ENCODE data around the gene AKR1C8. TPM values are rescaled to one million over a fixed set of nuclear protein-coding genes. Genes with fewer than 3 reads are reported as not detected.
"Not testable (repeated sequence)": the region's sequence is repeated elsewhere in the genome, so short reads cannot be mapped to it uniquely, and the experiment has no call there.

Gene AKR1C8
- total RNA-seq (2014; rRNA removed; shearing (Covaris generic)) (not detected in 2 replicates), polyA plus RNA-seq (2016; fragmentation: Nextera tagmentation; extraction: Ambion mirVana) (not detected in 2 replicates)

DNA sequence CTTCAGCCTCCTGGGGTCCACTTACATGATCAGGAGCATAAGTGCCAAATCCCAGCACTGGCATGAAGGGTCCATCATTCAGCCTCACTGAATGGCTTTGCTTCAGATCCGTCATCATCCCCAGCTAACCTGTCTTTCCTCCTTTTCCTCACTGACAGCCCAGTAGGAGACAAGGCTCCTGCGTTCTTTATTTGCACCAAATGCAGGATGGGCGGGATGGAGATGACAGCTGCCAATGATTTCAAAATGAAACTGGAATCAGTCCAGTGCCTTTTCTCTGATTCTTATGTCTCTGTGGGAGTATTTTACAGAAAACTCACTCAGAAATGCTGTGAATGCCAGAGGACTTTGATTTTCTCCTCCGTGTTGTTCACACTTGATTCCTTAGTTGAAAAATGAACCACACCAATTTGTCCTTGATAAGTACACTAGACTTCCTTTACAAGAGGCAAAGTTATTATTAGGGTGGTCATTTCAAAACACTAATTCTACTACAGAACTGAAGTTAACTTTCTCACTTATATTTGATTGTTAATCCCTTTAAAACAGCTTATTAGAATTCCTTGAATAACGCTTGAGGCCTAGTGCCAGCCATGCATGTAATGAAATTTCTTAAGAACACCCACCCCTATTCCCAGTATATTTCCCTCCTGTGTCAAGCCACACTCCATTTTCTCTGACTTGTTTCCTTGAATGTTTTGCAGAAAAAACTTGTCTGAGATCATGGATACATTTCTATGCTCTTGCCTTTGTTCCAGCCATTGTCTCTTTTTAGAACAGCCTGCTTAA lies at the start of gene AKR1C8:
Gene AKR1C8 (minus strand): TSS at position 164 of the 789 bp plus-strand sequence. CDS start 46 bp downstream, at position 118.
- in situ Hi-C loops (cut with MboI) = no loop called here
- no peaks in the 10 kb centered on the region for H3K4me1 ChIP-seq (ENCODE audit: insufficient read depth)
- H3K36me3 ChIP-seq (ENCODE audit: low read depth) = no peaks in the 10 kb centered on the region
- no peaks in the 10 kb centered on the region for H3K9me3 ChIP-seq (ENCODE audit: low read depth)
- H4K20me1 ChIP-seq (ENCODE audit: insufficient read depth) = no peaks in the 10 kb centered on the region
- no peaks in the 10 kb centered on the region for H3K79me2 ChIP-seq (ENCODE audit: insufficient read depth)
- H3K4me2 ChIP-seq (ENCODE audit: unreplicated experiment) = no peak within 1 kb of the TSS
- no peak within 1 kb of the TSS for H3K27ac ChIP-seq
- no peak within 1 kb of the TSS for H3K9ac ChIP-seq
- no peak within 1 kb of the TSS for H3K4me3 ChIP-seq
- TF ChIP-seq EZH2 (IDR thresholded peaks at IDR 0.05; ENCODE audit: insufficient read depth, poor library complexity, severe bottlenecking) (no peak), EZH2phosphoT487 (IDR thresholded peaks at IDR 0.05; ENCODE audit: insufficient read depth, low read depth) (no peak)
- DNase-seq = no peak
- H3K27me3 ChIP-seq (replicated peaks; ENCODE audit: insufficient read depth) = no peaks in the 10 kb centered on the region
- 24 to 28% methylated on average over 5 of the region's 5 CpGs for WGBS, 2 experiments (ENCODE audit: low coverage in 1 of 2, low lambda C conversion rate in 2 of 2, missing lambda C conversion rate in 2 of 2)
- no peak within 1 kb of the TSS for H2AFZ ChIP-seq
- no peaks in the 10 kb centered on the region for H3F3A ChIP-seq (ENCODE audit: insufficient read depth)
- no peaks in the 10 kb centered on the region for H3K9me2 ChIP-seq (ENCODE audit: insufficient read depth)

DNA sequence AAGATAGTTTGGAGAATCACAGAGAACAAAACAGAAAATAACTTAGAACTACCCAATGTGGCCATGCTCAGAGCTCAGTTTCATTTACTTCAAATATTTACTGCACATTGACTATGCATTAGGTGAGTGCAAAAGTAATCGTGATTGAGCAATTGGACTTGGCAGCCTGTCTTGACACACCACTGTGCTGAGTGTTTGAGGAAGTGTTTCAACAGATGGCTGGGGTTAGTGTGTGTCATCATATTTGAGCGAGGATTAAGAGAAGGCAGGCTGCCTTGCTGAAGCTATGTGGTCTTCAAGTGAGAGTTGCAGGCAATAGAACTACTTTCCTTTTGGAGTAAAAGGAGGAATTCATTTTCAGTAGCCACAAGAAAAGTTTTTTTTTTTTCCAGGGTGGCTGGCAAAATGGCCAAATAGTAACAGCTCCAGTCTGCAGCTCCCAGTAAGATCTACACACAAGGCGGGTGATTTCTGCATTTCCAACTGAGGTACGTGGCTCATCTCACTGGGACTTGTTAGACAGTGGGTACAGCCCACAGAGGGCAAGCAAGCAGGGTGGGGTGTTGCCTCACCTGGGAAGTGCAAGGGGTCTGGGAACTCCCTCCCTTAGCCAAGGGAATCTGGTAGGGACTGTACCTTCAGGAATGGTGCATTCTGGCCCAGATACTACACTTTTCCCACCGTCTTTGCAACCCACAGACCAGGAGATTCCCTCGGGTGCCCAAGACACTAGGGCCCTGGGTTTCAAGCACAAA lies 49.3 kb upstream of the AKR1C8 start:
- in situ Hi-C loops (cut with MboI) = no loop called here
- no peak for TF ChIP-seq EZH2 (IDR thresholded peaks at IDR 0.05; ENCODE audit: insufficient read depth, poor library complexity, severe bottlenecking)
- TF ChIP-seq EZH2phosphoT487 (IDR thresholded peaks at IDR 0.05; ENCODE audit: insufficient read depth, low read depth) = no peak
- no peaks in the 10 kb centered on the region for H3K79me2 ChIP-seq (ENCODE audit: insufficient read depth)
- 45 to 47% methylated on average over 6 of the region's 6 CpGs for WGBS, 2 experiments (ENCODE audit: low coverage in 1 of 2, low lambda C conversion rate in 2 of 2, missing lambda C conversion rate in 2 of 2)
- H3K9ac ChIP-seq = no peak overlapping the region
- no peak overlapping the region for H3K27ac ChIP-seq
- H3K4me2 ChIP-seq (ENCODE audit: unreplicated experiment) = no peak overlapping the region
- H3K4me1 ChIP-seq (ENCODE audit: insufficient read depth) = 0 out of 2 replicates have a peak, but pooled peaks cover 7% of the 10 kb centered on the region
- H3F3A ChIP-seq (ENCODE audit: insufficient read depth) = peaks cover 4% of the 10 kb centered on the region; the same call in 1 of the 2 replicates
- H3K9me2 ChIP-seq (ENCODE audit: insufficient read depth) = no peaks in the 10 kb centered on the region
- no peaks in the 10 kb centered on the region for H3K36me3 ChIP-seq (ENCODE audit: low read depth)
- no peaks in the 10 kb centered on the region for H3K9me3 ChIP-seq (ENCODE audit: low read depth)
- H4K20me1 ChIP-seq (ENCODE audit: insufficient read depth) = no peaks in the 10 kb centered on the region
- peak; percentile 70 for DNase-seq
- H3K27me3 ChIP-seq (replicated peaks; ENCODE audit: insufficient read depth) = 0 out of 2 replicates have a peak, but pooled peaks cover 5% of the 10 kb centered on the region
- no peak overlapping the region for H2AFZ ChIP-seq
- H3K4me3 ChIP-seq = no peak overlapping the region

DNA sequence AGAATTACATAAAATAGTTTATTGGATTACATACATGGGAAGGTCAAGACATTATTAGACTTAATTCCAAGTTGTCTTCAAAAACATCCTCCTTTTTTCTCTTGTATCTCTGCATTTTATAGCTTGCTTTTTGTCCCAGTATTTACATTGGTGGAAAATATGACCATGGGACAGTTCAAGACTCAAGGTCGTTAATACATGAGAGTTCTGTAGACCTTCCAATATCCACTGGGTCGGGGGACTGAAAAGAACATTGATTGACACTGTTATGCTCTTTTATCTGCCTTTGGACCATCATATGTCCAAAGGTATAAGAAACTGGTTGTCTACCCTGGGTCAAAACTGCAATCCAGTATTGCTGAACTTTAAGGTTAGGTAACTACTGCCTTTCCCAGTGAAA lies 48.4 kb upstream of the AKR1C8 start:
- TF ChIP-seq EZH2phosphoT487 (IDR thresholded peaks at IDR 0.05; ENCODE audit: insufficient read depth, low read depth) (no peak), EZH2 (IDR thresholded peaks at IDR 0.05; ENCODE audit: insufficient read depth, poor library complexity, severe bottlenecking) (no peak)
- H3K36me3 ChIP-seq (ENCODE audit: low read depth) = no peaks in the 10 kb centered on the region
- in situ Hi-C loops (cut with MboI) = no loop called here
- H3K4me2 ChIP-seq (ENCODE audit: unreplicated experiment) = no peak overlapping the region
- 57 to 70% methylated on average over 2 of the region's 2 CpGs for WGBS, 2 experiments (ENCODE audit: low coverage in 1 of 2, low lambda C conversion rate in 2 of 2, missing lambda C conversion rate in 2 of 2)
- 0 out of 2 replicates have a peak, but pooled peaks cover 5% of the 10 kb centered on the region for H3K27me3 ChIP-seq (replicated peaks; ENCODE audit: insufficient read depth)
- H4K20me1 ChIP-seq (ENCODE audit: insufficient read depth) = no peaks in the 10 kb centered on the region
- no peaks in the 10 kb centered on the region for H3K79me2 ChIP-seq (ENCODE audit: insufficient read depth)
- peaks cover 4% of the 10 kb centered on the region; the same call in 1 of the 2 replicates for H3F3A ChIP-seq (ENCODE audit: insufficient read depth)
- H3K9ac ChIP-seq = no peak overlapping the region
- no peak overlapping the region for H2AFZ ChIP-seq
- H3K27ac ChIP-seq = no peak overlapping the region
- no peak for DNase-seq
- no peak overlapping the region for H3K4me3 ChIP-seq
- H3K9me2 ChIP-seq (ENCODE audit: insufficient read depth) = no peaks in the 10 kb centered on the region
- no peaks in the 10 kb centered on the region for H3K9me3 ChIP-seq (ENCODE audit: low read depth)
- H3K4me1 ChIP-seq (ENCODE audit: insufficient read depth) = 0 out of 2 replicates have a peak, but pooled peaks cover 7% of the 10 kb centered on the region

DNA sequence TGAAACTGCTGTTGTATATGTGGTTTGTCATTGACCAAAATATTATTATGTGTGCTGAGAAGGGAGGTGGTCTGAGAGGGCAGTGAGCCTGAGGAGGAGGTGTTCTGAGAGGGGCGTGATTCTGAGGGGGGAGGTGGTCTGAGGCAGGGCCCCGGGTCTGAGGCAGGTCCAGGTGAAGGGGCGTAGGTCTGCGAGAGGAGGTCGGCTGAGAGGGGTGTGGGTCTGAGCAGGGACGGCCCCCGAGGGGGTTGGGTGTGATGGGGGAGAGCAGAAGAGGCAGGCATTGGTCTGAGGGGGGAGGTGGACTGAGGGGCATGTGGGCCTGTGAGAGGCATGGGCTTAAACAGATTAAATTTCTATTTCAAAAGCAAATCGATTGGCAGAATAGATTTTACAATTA lies 44.1 kb upstream of the AKR1C8 start:
- Histone ChIP-seq H3F3A (ENCODE audit: insufficient read depth) (no peaks in the 10 kb centered on the region; the same call in 1 of the 2 replicates), H3K4me1 (ENCODE audit: insufficient read depth) (0 out of 2 replicates have a peak, but pooled peaks cover 3% of the 10 kb centered on the region), H3K9ac (no peak overlapping the region), H3K79me2 (ENCODE audit: insufficient read depth) (no peaks in the 10 kb centered on the region), H3K27ac (no peak overlapping the region), H3K4me3 (no peak overlapping the region), H3K27me3 (replicated peaks; ENCODE audit: insufficient read depth) (0 out of 2 replicates have a peak, but pooled peaks cover 5% of the 10 kb centered on the region), H4K20me1 (ENCODE audit: insufficient read depth) (no peaks in the 10 kb centered on the region), H3K4me2 (ENCODE audit: unreplicated experiment) (no peak overlapping the region), H3K9me2 (ENCODE audit: insufficient read depth) (no peaks in the 10 kb centered on the region), H3K36me3 (ENCODE audit: low read depth) (no peaks in the 10 kb centered on the region), H3K9me3 (ENCODE audit: low read depth) (no peaks in the 10 kb centered on the region), H2AFZ (no peak overlapping the region)
- TF ChIP-seq EZH2 (IDR thresholded peaks at IDR 0.05; ENCODE audit: insufficient read depth, poor library complexity, severe bottlenecking) (no peak), EZH2phosphoT487 (IDR thresholded peaks at IDR 0.05; ENCODE audit: insufficient read depth, low read depth) (no peak)
- no peak for DNase-seq
- 71 to 82% methylated on average over 6 to 8 of the region's 8 CpGs for WGBS, 2 experiments (ENCODE audit: low coverage in 1 of 2, low lambda C conversion rate in 2 of 2, missing lambda C conversion rate in 2 of 2)
- in situ Hi-C loops (cut with MboI) = no loop called here

DNA sequence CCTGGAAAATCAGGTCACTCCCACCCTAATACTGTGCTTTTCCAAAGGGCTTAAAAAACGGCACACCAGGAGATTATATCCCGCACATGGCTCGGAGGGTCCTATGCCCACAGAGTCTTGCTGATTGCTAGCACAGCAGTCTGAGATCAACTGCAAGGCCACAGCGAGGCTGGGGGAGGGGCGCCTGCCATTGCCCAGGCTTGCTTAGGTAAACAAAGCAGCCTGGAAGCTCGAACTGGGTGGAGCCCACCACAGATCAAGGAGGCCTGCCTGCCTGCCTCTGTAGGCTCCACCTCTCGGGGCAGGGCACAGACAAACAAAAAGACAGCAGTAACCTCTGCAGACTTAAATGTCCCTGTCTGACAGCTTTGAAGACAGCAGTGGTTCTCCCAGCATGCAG lies 38.0 kb upstream of the AKR1C8 start:
- H3K9me3 ChIP-seq (ENCODE audit: low read depth); H3K4me2 ChIP-seq (ENCODE audit: unreplicated experiment); H3K9ac ChIP-seq; H4K20me1 ChIP-seq (ENCODE audit: insufficient read depth); H3K9me2 ChIP-seq (ENCODE audit: insufficient read depth); in situ Hi-C loops (cut with MboI); H2AFZ ChIP-seq; H3K27me3 ChIP-seq (replicated peaks; ENCODE audit: insufficient read depth); H3F3A ChIP-seq (ENCODE audit: insufficient read depth); DNase-seq; H3K36me3 ChIP-seq (ENCODE audit: low read depth); H3K79me2 ChIP-seq (ENCODE audit: insufficient read depth); H3K4me1 ChIP-seq (ENCODE audit: insufficient read depth); H3K27ac ChIP-seq; H3K4me3 ChIP-seq: not testable (repeated sequence)
- 46 to 47% methylated on average over 7 of the region's 7 CpGs for WGBS, 2 experiments (ENCODE audit: low coverage in 1 of 2, low lambda C conversion rate in 2 of 2, missing lambda C conversion rate in 2 of 2)

Measured in GM23248 (cell line).